ENCODE measurements around the gene CHD6.

GRCh38 chr20:41411391-41411847 is 206.8 kb downstream of the CHD6 start:
- TF ChIP-seq CTCF (IDR thresholded peaks at IDR 0.05) = peak; percentile 37 to 46 (median 37)
- no peak for TF ChIP-seq EP300 (IDR thresholded peaks at IDR 0.05)

All from esophagus muscularis mucosa (tissue), 3 donors.